Activated naive CD8-positive, alpha-beta T cell (primary cell): ENCODE results near the gene LIX1L.

Experiments used
- H3K27ac Mint-ChIP-seq: one replicate; pipeline ENCODE4 v1.8.0; 2021; ENCODE audit warnings: mixed read lengths
- H3K27me3 Mint-ChIP-seq: one replicate; pipeline ENCODE4 v1.8.0; 2021; ENCODE audit warnings: mixed read lengths
- H3K36me3 Mint-ChIP-seq: one replicate; pipeline ENCODE4 v1.8.0; 2021; ENCODE audit warnings: mixed read lengths
- H3K4me1 Mint-ChIP-seq: one replicate; pipeline ENCODE4 v1.8.0; 2021; ENCODE audit warnings: low read depth, mixed read lengths
- H3K4me3 Mint-ChIP-seq: one replicate; pipeline ENCODE4 v1.8.0; 2021; ENCODE audit warnings: mild to moderate bottlenecking, mixed read lengths
- H3K9me3 Mint-ChIP-seq: one replicate; pipeline ENCODE4 v1.8.0; 2021; ENCODE audit warnings: low read depth, mixed read lengths

LIX1L gene

GRCh38 chr1:145961425-145962156 lies 3.8 kb upstream of the LIX1L start:
- Mint-ChIP-seq H3K4me3 (peak overlapping the region; percentile 94), H3K36me3 (no peaks in the 10 kb centered on the region), H3K9me3 (no peaks in the 10 kb centered on the region), H3K27ac (peak overlapping the region; percentile 94), H3K4me1 (peaks cover 71% of the 10 kb centered on the region), H3K27me3 (no peaks in the 10 kb centered on the region)

GRCh38 chr1:145961109-145961424 lies 3.2 kb upstream of the LIX1L start:
- Mint-ChIP-seq H3K27me3 (no peaks in the 10 kb centered on the region), H3K9me3 (no peaks in the 10 kb centered on the region), H3K4me1 (peaks cover 75% of the 10 kb centered on the region), H3K36me3 (no peaks in the 10 kb centered on the region), H3K27ac (peak overlapping the region; percentile 94), H3K4me3 (peak overlapping the region; percentile 94)

GRCh38 chr1:145960468-145961108 lies 2.8 kb upstream of the LIX1L start:
- H3K4me3 Mint-ChIP-seq, result peak overlapping the region; percentile 94
- no peaks in the 10 kb centered on the region for H3K36me3 Mint-ChIP-seq
- H3K27ac Mint-ChIP-seq, result peak overlapping the region; percentile 94
- no peaks in the 10 kb centered on the region for H3K9me3 Mint-ChIP-seq
- H3K27me3 Mint-ChIP-seq, result no peaks in the 10 kb centered on the region
- H3K4me1 Mint-ChIP-seq, result peaks cover 77% of the 10 kb centered on the region

GRCh38 chr1:145959957-145960467 lies 2.2 kb upstream of the LIX1L start:
- Mint-ChIP-seq H3K27me3 (no peaks in the 10 kb centered on the region), H3K27ac (peak overlapping the region; percentile 31), H3K9me3 (no peaks in the 10 kb centered on the region), H3K36me3 (no peaks in the 10 kb centered on the region), H3K4me1 (peaks cover 78% of the 10 kb centered on the region), H3K4me3 (peak overlapping the region; percentile 75)

GRCh38 chr1:145959333-145959732 lies 1.5 kb upstream of the LIX1L start:
- Mint-ChIP-seq H3K4me1 (peaks cover 80% of the 10 kb centered on the region), H3K27ac (peak overlapping the region; percentile 25), H3K9me3 (no peaks in the 10 kb centered on the region), H3K27me3 (no peaks in the 10 kb centered on the region), H3K36me3 (no peaks in the 10 kb centered on the region), H3K4me3 (peak overlapping the region; percentile 75)

- peak overlapping the region; percentile 25 for H3K27ac Mint-ChIP-seq
- no peaks in the 10 kb centered on the region for H3K9me3 Mint-ChIP-seq
- H3K36me3 Mint-ChIP-seq, result no peaks in the 10 kb centered on the region
- H3K4me1 Mint-ChIP-seq, result peaks cover 80% of the 10 kb centered on the region
- H3K27me3 Mint-ChIP-seq, result no peaks in the 10 kb centered on the region
- peak overlapping the region; percentile 79 for H3K4me3 Mint-ChIP-seq
Measured at GRCh38 chr1:145958734-145959133, 917 bp upstream of the LIX1L start.

- peaks cover 77% of the 10 kb centered on the region for H3K4me1 Mint-ChIP-seq
- H3K27ac Mint-ChIP-seq, result peak overlapping the region; percentile 98
- peak overlapping the region; percentile 96 for H3K4me3 Mint-ChIP-seq
- H3K9me3 Mint-ChIP-seq, result no peaks in the 10 kb centered on the region
- no peaks in the 10 kb centered on the region for H3K27me3 Mint-ChIP-seq
- H3K36me3 Mint-ChIP-seq, result peaks cover 3% of the 10 kb centered on the region
Measured at GRCh38 chr1:145956781-145957442, 905 bp downstream of the LIX1L start.

GRCh38 chr1:145956361-145956760 lies 1.5 kb downstream of the LIX1L start:
- Mint-ChIP-seq H3K27me3 (no peaks in the 10 kb centered on the region), H3K36me3 (peaks cover 3% of the 10 kb centered on the region)

GRCh38 chr1:145955436-145955835 lies 2.4 kb downstream of the LIX1L start:
- no peak overlapping the region for H3K27ac Mint-ChIP-seq
- no peaks in the 10 kb centered on the region for H3K9me3 Mint-ChIP-seq
- H3K27me3 Mint-ChIP-seq, result no peaks in the 10 kb centered on the region
- H3K4me1 Mint-ChIP-seq, result peaks cover 83% of the 10 kb centered on the region
- H3K36me3 Mint-ChIP-seq, result peaks cover 3% of the 10 kb centered on the region
- peak overlapping the region; percentile 96 for H3K4me3 Mint-ChIP-seq

More at GRCh38 chr1:145956361-145956760, 1.5 kb downstream of the LIX1L start:
- H3K9me3 Mint-ChIP-seq, result no peaks in the 10 kb centered on the region
- H3K27ac Mint-ChIP-seq, result peak overlapping the region; percentile 98
- H3K4me3 Mint-ChIP-seq, result peak overlapping the region; percentile 96
- peaks cover 79% of the 10 kb centered on the region for H3K4me1 Mint-ChIP-seq

- peak overlapping the region; percentile 11 for H3K27ac Mint-ChIP-seq
- H3K4me3 Mint-ChIP-seq, result peak overlapping the region; percentile 4
- H3K4me1 Mint-ChIP-seq, result peaks cover 81% of the 10 kb centered on the region
- no peaks in the 10 kb centered on the region for H3K9me3 Mint-ChIP-seq
- peaks cover 3% of the 10 kb centered on the region for H3K36me3 Mint-ChIP-seq
- no peaks in the 10 kb centered on the region for H3K27me3 Mint-ChIP-seq
Measured at GRCh38 chr1:145953861-145954260, 4.0 kb downstream of the LIX1L start.

- no peak overlapping the region for H3K4me3 Mint-ChIP-seq
- H3K36me3 Mint-ChIP-seq, result peaks cover 3% of the 10 kb centered on the region
- H3K27ac Mint-ChIP-seq, result no peak overlapping the region
- H3K9me3 Mint-ChIP-seq, result no peaks in the 10 kb centered on the region
- no peaks in the 10 kb centered on the region for H3K27me3 Mint-ChIP-seq
- H3K4me1 Mint-ChIP-seq, result peaks cover 77% of the 10 kb centered on the region
Measured at GRCh38 chr1:145952903-145953302, 4.9 kb downstream of the LIX1L start.

- H3K4me1 Mint-ChIP-seq, result peaks cover 72% of the 10 kb centered on the region
- H3K9me3 Mint-ChIP-seq, result no peaks in the 10 kb centered on the region
- H3K4me3 Mint-ChIP-seq, result no peak overlapping the region
- H3K27ac Mint-ChIP-seq, result peak overlapping the region; percentile 73
- peaks cover 5% of the 10 kb centered on the region for H3K36me3 Mint-ChIP-seq
- H3K27me3 Mint-ChIP-seq, result no peaks in the 10 kb centered on the region
Measured at GRCh38 chr1:145951526-145951925, 6.3 kb downstream of the LIX1L start.

- Mint-ChIP-seq H3K36me3 (peaks cover 5% of the 10 kb centered on the region), H3K9me3 (no peaks in the 10 kb centered on the region), H3K4me1 (peaks cover 52% of the 10 kb centered on the region), H3K4me3 (no peak overlapping the region), H3K27me3 (no peaks in the 10 kb centered on the region), H3K27ac (peak overlapping the region; percentile 69)
Measured at GRCh38 chr1:145949219-145949618, 8.6 kb downstream of the LIX1L start.

- peak overlapping the region; percentile 12 for H3K27ac Mint-ChIP-seq
- no peaks in the 10 kb centered on the region for H3K27me3 Mint-ChIP-seq
- H3K4me1 Mint-ChIP-seq, result peaks cover 40% of the 10 kb centered on the region
- no peaks in the 10 kb centered on the region for H3K9me3 Mint-ChIP-seq
- H3K4me3 Mint-ChIP-seq, result no peak overlapping the region
- peaks cover 8% of the 10 kb centered on the region for H3K36me3 Mint-ChIP-seq
Measured at GRCh38 chr1:145947551-145947950, 10.3 kb downstream of the LIX1L start.

GRCh38 chr1:145946477-145946986 lies 11.3 kb downstream of the LIX1L start:
- H3K4me1 Mint-ChIP-seq, result peaks cover 32% of the 10 kb centered on the region
- peaks cover 9% of the 10 kb centered on the region for H3K36me3 Mint-ChIP-seq
- no peak overlapping the region for H3K4me3 Mint-ChIP-seq
- no peaks in the 10 kb centered on the region for H3K9me3 Mint-ChIP-seq
- peak overlapping the region; percentile 47 for H3K27ac Mint-ChIP-seq
- no peaks in the 10 kb centered on the region for H3K27me3 Mint-ChIP-seq
